ENCODE measurements around the gene RAB35. TPM values are rescaled to one million over a fixed set of nuclear protein-coding genes. Genes with fewer than 3 reads are reported as not detected.

Gene RAB35
- total RNA-seq, 2 experiments from 2014 or later = 71.2 to 71.3 TPM

- POLR2A ChIA-PET = interaction anchor here (1.0 kb wide), 1 partner anchor 104 kb away, joined by 3 read pairs; no protein-coding TSS in a partner anchor
- CTCF ChIA-PET = no interaction called here
Observed at GRCh38 chr12:120093592-120094355, 22.8 kb downstream of the RAB35 start.

- ChIA-PET POLR2A (interaction anchor here (1.0 kb wide), 1 partner anchor 103 kb away, joined by 3 read pairs; no protein-coding TSS in a partner anchor), CTCF (no interaction called here)
Observed at GRCh38 chr12:120093336-120093591, 23.3 kb downstream of the RAB35 start.

- ChIA-PET POLR2A (interaction anchor here (1.0 kb wide), 1 partner anchor 103 kb away, joined by 3 read pairs; no protein-coding TSS in a partner anchor), CTCF (no interaction called here)
Observed at GRCh38 chr12:120092551-120093335, 23.8 kb downstream of the RAB35 start.

GRCh38 chr12:120091371-120092090 is 25.0 kb downstream of the RAB35 start:
- ChIA-PET POLR2A (no interaction called here), CTCF (no interaction called here)

- CTCF ChIA-PET = no interaction called here
- POLR2A ChIA-PET = interaction anchor here (0.6 to 1.0 kb wide), 2 partner anchors 26 to 96 kb away, joined by 3 read pairs; no protein-coding TSS in a partner anchor
Observed at GRCh38 chr12:120090626-120091295, 25.8 kb downstream of the RAB35 start.

- POLR2A ChIA-PET = interaction anchor here (0.6 to 1.0 kb wide), 2 partner anchors 27 to 96 kb away, joined by 3 read pairs; no protein-coding TSS in a partner anchor
- CTCF ChIA-PET = no interaction called here
Observed at GRCh38 chr12:120090206-120090605, 26.3 kb downstream of the RAB35 start.

GRCh38 chr12:120089796-120090195 is 26.8 kb downstream of the RAB35 start:
- ChIA-PET CTCF (no interaction called here), POLR2A (no interaction called here)

- ChIA-PET POLR2A (no interaction called here), CTCF (no interaction called here)
Observed at GRCh38 chr12:120089105-120089504, 27.4 kb downstream of the RAB35 start.

GRCh38 chr12:120086801-120087621 is 29.5 kb downstream of the RAB35 start:
- ChIA-PET POLR2A (interaction anchor here (0.6 to 1.5 kb wide), 6 partner anchors 24 to 114 kb away, joined by 3 to 14 read pairs (median 4); partner anchors contain the start of genes RAB35 and RPLP0), CTCF (interaction anchor here (0.6 to 1.9 kb wide), 19 partner anchors 8 to 148 kb away, joined by 3 to 15 read pairs (median 3); partner anchors contain the start of genes BICDL1 and RAB35)

GRCh38 chr12:120085920-120086645 is 30.5 kb downstream of the RAB35 start:
- POLR2A ChIA-PET = interaction anchor here (0.6 to 1.5 kb wide), 4 partner anchors 18 to 96 kb away, joined by 3 to 14 read pairs (median 8); partner anchors contain the start of gene RAB35

GRCh38 chr12:120081641-120082040 is 34.9 kb downstream of the RAB35 start:
- CTCF ChIA-PET = no interaction called here
- POLR2A ChIA-PET = no interaction called here

More at GRCh38 chr12:120085920-120086645, 30.5 kb downstream of the RAB35 start:
- CTCF ChIA-PET = interaction anchor here (0.7 to 1.9 kb wide), 5 partner anchors 7 to 1262 kb away, joined by 3 to 15 read pairs (median 6); partner anchors contain the start of gene BICDL1

- ChIA-PET CTCF (no interaction called here), POLR2A (interaction anchor here (0.6 kb wide), 1 partner anchor 34 kb away, joined by 4 read pairs; no protein-coding TSS in a partner anchor)
Observed at GRCh38 chr12:120079411-120080400, 36.8 kb downstream of the RAB35 start.

GRCh38 chr12:120078868-120079267 is 37.7 kb downstream of the RAB35 start:
- POLR2A ChIA-PET = no interaction called here
- CTCF ChIA-PET = interaction anchor here (1.0 kb wide), 1 partner anchor 8 kb away, joined by 3 read pairs; no protein-coding TSS in a partner anchor

GRCh38 chr12:120077260-120077659 is 39.3 kb downstream of the RAB35 start:
- ChIA-PET CTCF (no interaction called here), POLR2A (no interaction called here)

GRCh38 chr12:120076651-120077050 is 39.9 kb downstream of the RAB35 start:
- POLR2A ChIA-PET = no interaction called here

GRCh38 chr12:120075034-120075616 is 41.4 kb downstream of the RAB35 start:
- CTCF ChIA-PET = no interaction called here
- POLR2A ChIA-PET = interaction anchor here (0.7 kb wide), 1 partner anchor 8 kb away, joined by 6 read pairs; no protein-coding TSS in a partner anchor

More at GRCh38 chr12:120076651-120077050, 39.9 kb downstream of the RAB35 start:
- CTCF ChIA-PET = no interaction called here
